Esophagus (tissue), 2 donors: Measurements from ENCODE around the gene MAP3K13. TPM values are rescaled to one million over a fixed set of nuclear protein-coding genes. Genes with fewer than 3 reads are reported as not detected.

Source experiments
- H3K27ac ChIP-seq, 2 donors: one replicate each; pipeline ENCODE4 v1.5.1; 2013; ENCODE audit warnings: low read depth in 2 of 2, mild to moderate bottlenecking in 2 of 2, inconsistent platforms in 1 of 2, low read length in 1 of 2, moderate library complexity in 1 of 2
- H3K27me3 ChIP-seq, 2 donors: one replicate each; pipeline ENCODE4 v1.6.1; 2013; ENCODE audit warnings: low read length in 2 of 2, control low read depth in 1 of 2, mild to moderate bottlenecking in 1 of 2; ENCODE audit not compliant: insufficient read depth in 2 of 2, control insufficient read depth in 1 of 2
- H3K36me3 ChIP-seq, 2 donors: one replicate each; pipeline ENCODE4 v1.6.1; 2013; ENCODE audit warnings: low read length in 1 of 2; ENCODE audit not compliant: control insufficient read depth in 2 of 2, insufficient read depth in 2 of 2
- H3K4me1 ChIP-seq, 2 donors: one replicate each; pipeline ENCODE4 v1.6.1; 2013; ENCODE audit warnings: low read length in 1 of 2; ENCODE audit not compliant: control insufficient read depth in 2 of 2, insufficient read depth in 2 of 2
- H3K4me3 ChIP-seq, 2 donors: one replicate each; pipeline ENCODE4 v1.5.1; 2013; ENCODE audit warnings: low read length in 2 of 2, mild to moderate bottlenecking in 2 of 2, low read depth in 1 of 2, moderate library complexity in 1 of 2
- H3K9me3 ChIP-seq, 2 donors: one replicate each; pipeline ENCODE4 v1.6.1; 2013; ENCODE audit warnings: mild to moderate bottlenecking in 2 of 2, low read depth in 1 of 2, low read length in 1 of 2, moderate library complexity in 1 of 2; ENCODE audit not compliant: control insufficient read depth in 2 of 2, insufficient read depth in 1 of 2
- WGBS, 2 donors: extraction: QIAGEN DNeasy Blood & Tissue Kit; methylation state at CpG; one replicate each; pipeline ENCODE4 v1.1.7; 2013; 5-methylcytosine and 5-hydroxymethylcytosine counted together
- polyA plus RNA-seq, 2 donors: library from polyadenylated mRNA; stranded (reverse); fragments of 200-250 nt; gene quantifications; one replicate each; pipeline ENCODE4 v1.2.3, GENCODE V29; 2013
- donor health status: healthy with polysubstance abuse.
- donor health status: Bipolar disorder and iron deficiency.

The MAP3K13 gene
- polyA plus RNA-seq, 2 donors, result 14.7 to 25.5 TPM

DNA sequence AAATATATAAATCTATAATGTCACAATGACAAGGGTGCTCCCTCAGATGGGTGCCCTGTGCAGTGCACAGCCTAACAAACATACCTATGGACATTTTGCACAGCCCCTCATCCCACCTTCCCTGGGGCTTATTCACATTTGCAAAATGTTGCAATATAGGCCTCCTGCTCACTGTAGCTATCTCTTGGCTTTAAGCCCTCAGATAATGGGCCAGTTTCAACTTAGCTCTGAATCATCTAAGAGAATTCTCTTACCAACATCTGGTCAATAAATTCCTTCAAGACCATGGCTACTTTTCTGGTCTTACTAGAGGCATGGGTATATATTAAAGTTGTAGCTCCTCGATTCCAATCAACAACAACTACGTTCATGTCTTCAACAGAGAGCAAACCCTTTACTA lies 171.6 kb downstream of the MAP3K13 start:
- Histone ChIP-seq H3K27me3 (no peaks in the 10 kb centered on the region), H3K4me1 (no peaks in the 10 kb centered on the region), H3K4me3 (no peak overlapping the region), H3K27ac (no peak overlapping the region), H3K36me3 (no peaks in the 10 kb centered on the region), H3K9me3 (no peaks in the 10 kb centered on the region)
- WGBS, 2 donors, result 87 to 93% methylated on average over 2 of the region's 2 CpGs

DNA sequence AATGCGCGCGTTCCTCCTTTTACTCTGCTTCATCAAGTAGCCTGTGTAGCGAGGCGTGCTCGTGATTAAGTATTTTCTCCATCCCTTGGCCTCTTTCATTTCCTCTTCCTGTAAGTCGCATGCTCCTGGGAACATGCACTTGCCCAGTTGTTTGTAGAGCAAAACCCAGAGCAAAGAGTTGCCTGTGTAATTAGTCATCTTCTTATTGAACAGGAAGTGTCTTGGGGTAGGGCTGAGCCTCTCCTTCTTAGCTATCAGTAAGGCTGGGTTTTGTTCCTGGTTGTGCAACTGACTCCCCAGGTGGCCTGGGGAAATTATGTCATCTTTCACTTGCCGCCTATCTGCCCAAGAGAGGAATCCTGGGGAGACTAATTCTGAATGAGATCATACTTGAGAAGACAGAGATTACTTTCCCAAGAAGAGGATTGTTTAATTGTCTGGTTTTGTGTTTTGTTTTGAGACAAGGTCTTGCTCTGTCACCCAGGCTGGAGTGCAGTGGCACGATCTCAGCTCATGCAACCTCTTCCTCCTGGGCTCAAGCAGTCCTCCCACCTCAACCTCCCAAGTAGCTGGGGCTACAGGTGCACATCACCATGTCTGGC lies 174.5 kb downstream of the MAP3K13 start:
- Histone ChIP-seq H3K4me1 (no peaks in the 10 kb centered on the region), H3K4me3 (no peak overlapping the region), H3K27ac (peak overlapping the region; percentile 88 to 94), H3K36me3 (no peaks in the 10 kb centered on the region), H3K27me3 (no peaks in the 10 kb centered on the region), H3K9me3 (no peaks in the 10 kb centered on the region)
- 23 to 31% methylated on average over 9 of the region's 9 CpGs for WGBS, 2 donors

Other genes starting within 250 kb of the MAP3K13 start
- gene C3orf70, start 210.1 kb upstream of the MAP3K13 start, polyA plus RNA-seq, result 1 to 10 TPM in 1 of 2 donors, under 1 TPM in 1; 0.49 to 1.5 TPM
- 1 to 10 TPM; 2.4 to 3.3 TPM for gene EHHADH, start 109.1 kb upstream of the MAP3K13 start, polyA plus RNA-seq
- 10 to 100 TPM; 10.0 to 19.1 TPM for gene TMEM41A, start 135.9 kb downstream of the MAP3K13 start, polyA plus RNA-seq
- 10 to 100 TPM; 11.1 to 14.2 TPM for gene LIPH, start 189.5 kb downstream of the MAP3K13 start, polyA plus RNA-seq
- gene SENP2, start 223.2 kb downstream of the MAP3K13 start, polyA plus RNA-seq, result 1 to 10 TPM; 5.3 to 8.4 TPM